Stimulated activated CD8-positive, alpha-beta memory T cell treated with anti-CD3 and anti-CD28 coated beads, Interleukin-15, amount 100 ng/mL, for 48 hours (primary cell): ENCODE measurements around the gene SIAH3.
"Not testable (repeated sequence)": the region's sequence is repeated elsewhere in the genome, so short reads cannot be mapped to it uniquely, and the experiment has no call there.

Source experiments
- DNase-seq, 2 donors: peaks; one replicate each; pipeline ENCODE4 v3.0.0-alpha.2; 2020; ENCODE audit warnings: low read depth in 2 of 2

The SIAH3 gene, protein sequence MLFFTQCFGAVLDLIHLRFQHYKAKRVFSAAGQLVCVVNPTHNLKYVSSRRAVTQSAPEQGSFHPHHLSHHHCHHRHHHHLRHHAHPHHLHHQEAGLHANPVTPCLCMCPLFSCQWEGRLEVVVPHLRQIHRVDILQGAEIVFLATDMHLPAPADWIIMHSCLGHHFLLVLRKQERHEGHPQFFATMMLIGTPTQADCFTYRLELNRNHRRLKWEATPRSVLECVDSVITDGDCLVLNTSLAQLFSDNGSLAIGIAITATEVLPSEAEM

GRCh38 chr13:45851171-45851921, at the start of gene SIAH3:
Gene SIAH3 (minus strand): TSS chr13:45851753. CDS start chr13:45851629, 124 bp downstream.
- no peak for DNase-seq

DNA sequence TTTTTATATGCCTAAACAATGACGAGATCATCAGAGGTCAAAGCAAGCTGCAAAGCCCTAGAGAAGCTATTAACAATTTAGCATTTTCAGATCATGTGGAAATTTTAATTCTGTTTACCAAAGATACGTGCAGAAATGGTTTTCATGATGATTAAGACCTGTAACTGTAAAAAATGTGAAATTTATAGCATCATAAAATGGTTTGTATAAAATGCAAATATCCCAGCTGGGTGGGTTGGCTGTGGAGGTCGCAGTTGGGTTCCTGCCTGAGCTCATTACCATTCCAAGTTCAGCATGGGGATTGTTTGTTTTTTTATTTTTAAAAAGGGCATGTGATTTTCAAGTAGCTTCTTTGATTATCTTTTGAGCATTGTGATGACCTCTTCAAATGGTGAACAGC, 47.9 kb upstream of the SIAH3 start:
- DNase-seq, result no peak

DNA sequence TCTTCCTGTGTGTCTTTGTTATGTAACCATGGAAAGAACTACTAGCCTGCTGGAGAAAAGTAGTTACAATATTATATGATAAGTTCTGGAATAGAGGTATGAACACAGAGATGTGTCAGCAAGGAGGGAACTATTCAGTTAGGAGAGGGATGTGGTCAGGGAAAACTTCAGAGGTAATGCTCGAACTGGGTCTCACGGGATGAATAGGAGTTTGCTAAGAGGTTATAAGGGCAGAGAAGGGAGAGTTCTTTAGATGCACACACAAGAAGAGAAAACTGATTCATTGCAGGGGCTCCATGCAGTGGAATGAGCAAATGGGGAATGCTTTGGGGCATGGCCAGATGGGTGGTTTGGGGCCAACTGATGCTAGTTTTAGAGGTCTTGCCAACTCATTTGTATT, 46.0 kb upstream of the SIAH3 start:
- DNase-seq, result no peak

DNA sequence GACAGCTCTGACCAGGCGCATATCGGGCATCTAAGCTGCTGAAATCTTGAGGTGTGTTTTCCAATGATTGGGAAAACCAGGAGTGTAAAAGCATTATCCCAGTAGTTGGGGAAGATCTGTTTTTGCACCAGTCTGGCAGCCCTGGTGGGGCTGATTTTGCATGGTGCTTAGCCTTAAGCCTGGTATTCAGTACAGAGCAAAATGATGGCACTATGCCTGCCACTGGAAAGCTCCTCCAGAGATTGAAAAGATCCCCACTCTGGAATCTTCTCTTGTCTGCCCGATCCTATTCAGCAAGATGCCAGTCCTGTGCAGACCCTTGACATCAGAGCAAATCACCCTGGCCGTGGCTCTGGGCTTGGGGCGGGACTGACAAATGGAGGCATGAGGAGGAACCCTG, 44.7 kb upstream of the SIAH3 start:
- no peak for DNase-seq

DNA sequence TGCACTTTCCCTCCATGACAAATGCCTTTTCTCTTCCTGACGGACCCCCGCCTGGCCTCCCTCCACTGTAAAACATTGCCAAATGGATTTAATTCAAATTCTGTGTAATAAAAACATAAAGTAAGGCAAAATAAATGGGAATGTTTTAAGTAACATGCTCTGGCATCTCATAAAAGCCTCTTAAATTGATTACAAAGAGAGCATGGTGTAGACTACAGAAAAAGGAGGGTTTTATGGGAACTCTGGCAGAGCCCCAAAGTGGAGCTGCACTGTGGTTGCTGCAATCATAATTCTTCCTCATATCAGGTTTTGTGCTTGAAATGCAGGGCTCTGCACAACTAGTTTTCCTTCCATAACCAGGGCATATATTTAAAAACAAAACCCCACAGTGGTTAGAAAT, 44.3 kb upstream of the SIAH3 start:
- no peak for DNase-seq

DNA sequence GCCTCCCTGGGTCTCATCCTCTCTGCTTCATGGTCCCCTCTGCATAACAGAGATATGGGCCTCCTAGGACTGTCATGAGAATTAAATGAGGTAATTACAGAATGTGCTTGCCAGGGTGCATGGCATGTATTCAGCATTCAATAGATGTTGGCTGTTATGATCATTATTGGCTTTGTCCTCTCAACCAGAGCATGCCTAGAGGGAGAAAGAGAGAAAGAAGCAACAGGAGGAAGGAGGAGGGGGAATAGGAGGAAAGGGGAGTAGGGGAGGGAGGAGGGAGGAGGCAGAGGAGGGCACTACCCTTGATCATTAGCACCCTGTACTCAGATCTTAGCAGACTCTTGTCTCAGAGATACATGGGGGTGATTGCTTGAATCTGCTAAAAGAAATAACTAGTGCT, 41.0 kb upstream of the SIAH3 start:
- DNase-seq, result no peak

DNA sequence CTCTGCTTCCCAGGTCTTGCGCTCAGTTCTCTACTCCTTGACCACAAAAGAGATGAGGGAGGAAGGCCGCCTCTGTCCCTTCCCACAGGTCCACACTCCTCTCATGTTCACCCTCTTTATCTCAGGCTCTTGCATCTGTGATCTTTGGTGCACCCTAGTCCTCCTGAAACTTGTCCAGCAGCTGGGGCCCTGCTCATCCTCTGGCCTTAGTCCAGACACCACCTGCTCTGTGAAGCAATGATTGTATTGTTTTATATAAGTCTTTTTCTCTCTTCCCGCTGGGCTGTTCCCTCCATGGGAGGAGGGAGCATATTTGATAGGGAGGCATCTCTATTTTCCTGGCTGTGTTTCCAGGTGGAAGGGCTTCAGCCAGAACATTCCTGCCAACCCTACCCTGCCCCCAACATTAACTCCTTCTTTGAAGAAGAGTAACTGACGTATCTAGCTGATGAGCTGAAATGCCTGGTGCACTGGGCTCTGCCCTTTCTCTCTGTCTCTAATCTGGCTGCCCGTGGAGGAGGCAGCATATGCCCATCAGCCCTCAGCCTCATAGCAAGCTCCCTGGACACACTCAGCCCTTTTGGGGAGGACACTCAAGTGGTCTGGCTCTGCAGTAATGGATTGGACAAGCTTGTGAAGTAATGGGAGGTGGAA, 38.2 kb upstream of the SIAH3 start:
- no peak for DNase-seq

- no peak for DNase-seq
These were observed 34.9 kb upstream of the SIAH3 start for GRCh38 chr13:45886466-45886865.

- no peak for DNase-seq
These were observed 33.6 kb upstream of the SIAH3 start for GRCh38 chr13:45885194-45885593.

DNA sequence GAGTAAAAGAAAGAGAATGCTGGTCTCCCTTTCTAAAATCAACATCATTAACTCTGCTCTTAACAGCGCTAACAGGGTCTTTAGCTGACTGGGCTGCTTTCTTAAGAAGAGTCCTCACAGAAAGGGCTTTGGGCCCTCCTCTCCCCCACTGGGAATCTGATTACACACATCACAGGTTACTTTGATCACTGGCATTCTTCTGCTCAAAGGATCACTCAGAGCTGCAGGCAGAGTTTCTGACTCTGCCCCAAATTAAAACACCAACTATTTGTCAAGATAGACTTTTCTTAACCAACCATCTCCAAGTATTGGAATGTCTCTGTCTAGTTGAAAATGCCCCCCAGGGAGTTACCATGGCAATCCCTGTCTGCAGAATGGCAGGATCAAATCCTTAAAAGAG, 31.1 kb upstream of the SIAH3 start:
- no peak for DNase-seq

- no peak for DNase-seq
These were observed 29.8 kb upstream of the SIAH3 start for GRCh38 chr13:45881353-45881752.

- no peak for DNase-seq
These were observed 28.7 kb upstream of the SIAH3 start for GRCh38 chr13:45880242-45880641.

DNA sequence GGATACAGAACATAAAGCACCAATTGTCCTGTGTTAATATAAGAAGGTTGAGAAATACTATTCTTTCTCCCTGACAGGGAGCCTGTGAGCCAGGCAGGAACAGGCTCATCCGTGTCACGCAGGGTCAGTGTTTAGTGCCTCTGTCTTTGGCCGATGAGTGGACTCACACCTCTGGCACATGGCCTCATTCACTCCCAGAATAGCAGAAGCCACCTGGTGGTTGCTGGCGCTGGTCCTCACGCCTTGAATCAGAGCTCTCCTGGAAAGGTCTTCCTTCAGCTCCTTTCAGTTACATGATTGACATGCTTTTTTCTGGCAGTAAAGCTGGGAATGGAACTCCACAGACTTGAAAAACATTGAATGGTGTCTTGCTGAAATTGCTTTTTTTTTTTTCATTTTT, 28.1 kb upstream of the SIAH3 start:
- DNase-seq, result no peak

GRCh38 chr13:45878966-45879365, 27.4 kb upstream of the SIAH3 start:
- DNase-seq, result no peak

GRCh38 chr13:45876781-45877180, 25.2 kb upstream of the SIAH3 start:
- no peak for DNase-seq

DNA sequence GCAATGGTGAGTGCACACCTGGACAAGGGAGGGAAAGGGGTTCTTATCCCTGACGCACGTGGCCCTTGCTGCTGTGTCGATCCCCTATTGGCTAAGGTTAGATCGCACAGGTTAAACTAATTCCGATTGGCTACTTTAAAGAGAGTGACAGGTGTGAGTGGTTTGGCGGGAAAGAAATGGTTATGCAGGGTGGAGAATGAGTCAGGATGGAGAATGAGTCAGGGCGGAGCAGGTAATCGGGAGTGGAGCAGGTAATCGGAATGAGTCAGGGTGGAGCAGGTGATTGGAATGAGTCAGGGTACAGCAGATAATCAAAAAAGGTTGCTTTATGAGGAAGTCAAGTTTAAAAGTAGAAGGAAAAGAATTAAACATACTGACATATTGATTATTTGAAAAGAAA, 24.4 kb upstream of the SIAH3 start:
- no peak for DNase-seq

GRCh38 chr13:45873491-45874325, 22.2 kb upstream of the SIAH3 start:
- no peak for DNase-seq

DNA sequence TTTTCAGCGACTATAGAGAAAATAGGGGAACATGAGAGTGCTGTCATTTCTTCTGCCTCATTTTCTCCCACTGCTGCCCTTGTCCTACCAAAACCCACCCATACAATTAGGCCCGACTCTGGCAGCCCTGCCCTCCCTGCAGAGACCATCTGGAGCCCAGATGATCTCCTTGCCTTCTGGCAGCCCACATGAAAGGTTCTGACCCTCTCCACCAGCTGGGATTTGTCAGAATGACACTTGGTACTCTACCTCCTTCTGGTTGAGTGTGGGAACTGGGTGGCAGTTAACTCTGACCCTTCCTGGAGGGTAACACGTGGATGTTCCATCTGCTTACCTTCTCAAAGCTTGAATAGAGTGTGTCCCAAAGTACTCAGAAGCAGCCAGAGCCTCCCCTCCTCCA, 21.0 kb upstream of the SIAH3 start:
- DNase-seq, result no peak

DNA sequence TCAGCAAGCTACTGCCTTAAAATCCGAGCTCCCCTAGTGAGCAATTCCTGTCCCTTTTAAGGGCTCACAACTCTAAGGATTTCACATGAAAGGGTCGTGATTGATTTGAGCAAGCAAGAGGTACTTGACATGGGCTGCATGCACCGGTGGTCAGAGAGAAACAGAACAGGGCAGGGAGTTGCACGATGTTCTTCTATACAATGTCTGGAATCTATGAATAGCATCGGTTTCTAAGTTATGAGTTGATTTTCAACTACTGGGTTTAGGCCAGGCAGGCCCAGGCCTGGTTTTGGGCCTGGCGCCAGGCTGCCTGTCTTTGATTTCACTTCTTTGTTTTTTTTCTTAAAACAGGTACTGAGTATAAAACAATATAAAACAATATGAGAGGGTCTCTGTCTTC, 19.6 kb upstream of the SIAH3 start:
- not testable (repeated sequence) for DNase-seq

- no peak for DNase-seq
These were observed 18.7 kb upstream of the SIAH3 start for GRCh38 chr13:45870232-45870631.

- no peak for DNase-seq
These were observed 13.9 kb upstream of the SIAH3 start for GRCh38 chr13:45865414-45865813.
